ENCODE data around the gene SYT12.

The SYT12 gene

GRCh38 chr11:67023957-67024353, 1.0 kb downstream of the SYT12 start:
- Histone ChIP-seq H3K9me2 (replicated peaks; ENCODE audit: control insufficient read depth, low read length) (no peaks in the 10 kb centered on the region), H3K79me2 (ENCODE audit: control insufficient read depth, low read length) (no peaks in the 10 kb centered on the region), H3K4me2 (ENCODE audit: low read length) (0 out of 2 replicates have a peak overlapping the region, but pooled peaks have one; percentile 47), H3K27me3 (ENCODE audit: control insufficient read depth, low read length) (peaks cover 57% of the 10 kb centered on the region), H3K4me1 (ENCODE audit: control insufficient read depth, low read length) (peaks cover 44% of the 10 kb centered on the region), H3K27ac (ENCODE audit: low read depth, low read length) (no peak overlapping the region), H3K4me3 (ENCODE audit: low read length) (no peak overlapping the region), H3K36me3 (ENCODE audit: control insufficient read depth, low read length) (no peaks in the 10 kb centered on the region), H3F3A (ENCODE audit: control insufficient read depth, insufficient read depth) (no peaks in the 10 kb centered on the region), H3K9me3 (ENCODE audit: control insufficient read depth, insufficient read depth, low read length) (no peaks in the 10 kb centered on the region), H4K20me1 (ENCODE audit: control insufficient read depth, insufficient read depth, low read depth, low read length) (no peaks in the 10 kb centered on the region)
- TF ChIP-seq CTCF (IDR thresholded peaks at IDR 0.05; ENCODE audit: low read depth, low read length, poor library complexity, severe bottlenecking) = no peak
- no peak for TF ChIP-seq EZH2phosphoT487 (IDR thresholded peaks at IDR 0.05; ENCODE audit: borderline replicate concordance, low read length)

- H3K4me2 ChIP-seq (ENCODE audit: low read length) = peak overlapping the region; percentile 47
- no peaks in the 10 kb centered on the region for H3K79me2 ChIP-seq (ENCODE audit: control insufficient read depth, low read length)
- no peak overlapping the region for H3K4me3 ChIP-seq (ENCODE audit: low read length)
- no peaks in the 10 kb centered on the region for H3K9me2 ChIP-seq (replicated peaks; ENCODE audit: control insufficient read depth, low read length)
- no peak overlapping the region for H3K27ac ChIP-seq (ENCODE audit: low read depth, low read length)
- no peaks in the 10 kb centered on the region for H3F3A ChIP-seq (ENCODE audit: control insufficient read depth, insufficient read depth)
- TF ChIP-seq CTCF (IDR thresholded peaks at IDR 0.05; ENCODE audit: low read depth, low read length, poor library complexity, severe bottlenecking) (no peak), EZH2phosphoT487 (IDR thresholded peaks at IDR 0.05; ENCODE audit: borderline replicate concordance, low read length) (peak; percentile 62; the same call in 1 of the 2 replicates)
- H3K9me3 ChIP-seq (ENCODE audit: control insufficient read depth, insufficient read depth, low read length) = no peaks in the 10 kb centered on the region
- H4K20me1 ChIP-seq (ENCODE audit: control insufficient read depth, insufficient read depth, low read depth, low read length) = no peaks in the 10 kb centered on the region
- H3K36me3 ChIP-seq (ENCODE audit: control insufficient read depth, low read length) = no peaks in the 10 kb centered on the region
- H3K4me1 ChIP-seq (ENCODE audit: control insufficient read depth, low read length) = peaks cover 48% of the 10 kb centered on the region
- H3K27me3 ChIP-seq (ENCODE audit: control insufficient read depth, low read length) = peaks cover 61% of the 10 kb centered on the region
Observed at GRCh38 chr11:67024410-67024809, 1.5 kb downstream of the SYT12 start.

GRCh38 chr11:67024966-67025365, 2.0 kb downstream of the SYT12 start:
- H3K4me3 ChIP-seq (ENCODE audit: low read length) = no peak overlapping the region
- H3K4me2 ChIP-seq (ENCODE audit: low read length) = peak overlapping the region; percentile 47
- no peaks in the 10 kb centered on the region for H3K79me2 ChIP-seq (ENCODE audit: control insufficient read depth, low read length)
- no peaks in the 10 kb centered on the region for H3K9me2 ChIP-seq (replicated peaks; ENCODE audit: control insufficient read depth, low read length)
- TF ChIP-seq EZH2phosphoT487 (IDR thresholded peaks at IDR 0.05; ENCODE audit: borderline replicate concordance, low read length) = no peak
- no peak for TF ChIP-seq CTCF (IDR thresholded peaks at IDR 0.05; ENCODE audit: low read depth, low read length, poor library complexity, severe bottlenecking)
- no peaks in the 10 kb centered on the region for H3K9me3 ChIP-seq (ENCODE audit: control insufficient read depth, insufficient read depth, low read length)
- H3K4me1 ChIP-seq (ENCODE audit: control insufficient read depth, low read length) = peaks cover 54% of the 10 kb centered on the region
- peaks cover 65% of the 10 kb centered on the region for H3K27me3 ChIP-seq (ENCODE audit: control insufficient read depth, low read length)
- H3K36me3 ChIP-seq (ENCODE audit: control insufficient read depth, low read length) = no peaks in the 10 kb centered on the region
- no peak overlapping the region for H3K27ac ChIP-seq (ENCODE audit: low read depth, low read length)
- no peaks in the 10 kb centered on the region for H3F3A ChIP-seq (ENCODE audit: control insufficient read depth, insufficient read depth)
- H4K20me1 ChIP-seq (ENCODE audit: control insufficient read depth, insufficient read depth, low read depth, low read length) = no peaks in the 10 kb centered on the region
